ENCODE measurements around the gene FARP2. TPM values are rescaled to one million over a fixed set of nuclear protein-coding genes. Genes with fewer than 3 reads are reported as not detected.
"Not testable (repeated sequence)": the region's sequence is repeated elsewhere in the genome, so short reads cannot be mapped to it uniquely, and the experiment has no call there.

FARP2 gene
- total RNA-seq, 2 donors from 2014 or later: 48.1 to 67.4 TPM

DNA sequence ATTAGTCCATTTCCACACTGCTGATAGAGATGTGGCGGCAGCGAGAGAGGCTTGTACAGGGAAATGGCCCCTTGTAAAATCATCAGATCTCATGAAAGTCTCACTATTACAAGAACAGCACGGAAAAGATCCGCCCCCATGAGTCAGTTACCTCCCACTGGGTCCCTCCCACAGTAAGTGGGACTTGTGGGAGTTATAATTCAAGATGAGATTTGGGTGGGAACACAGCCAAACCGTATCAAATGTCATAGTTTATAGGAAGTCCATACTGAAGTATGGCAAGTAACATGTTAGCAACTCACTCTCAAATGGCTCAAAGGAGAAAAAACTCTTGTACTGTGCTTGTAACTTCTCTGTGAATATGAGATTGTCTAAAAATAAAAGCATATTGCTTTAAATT, 56.1 kb downstream of the FARP2 start:
- peaks cover 46% of the 10 kb centered on the region for H3K36me3 ChIP-seq
- ATAC-seq (ENCODE audit: insufficient number of reproducible peaks, low FRiP score, low read depth): no peak
- TF ChIP-seq, protein P1, sequence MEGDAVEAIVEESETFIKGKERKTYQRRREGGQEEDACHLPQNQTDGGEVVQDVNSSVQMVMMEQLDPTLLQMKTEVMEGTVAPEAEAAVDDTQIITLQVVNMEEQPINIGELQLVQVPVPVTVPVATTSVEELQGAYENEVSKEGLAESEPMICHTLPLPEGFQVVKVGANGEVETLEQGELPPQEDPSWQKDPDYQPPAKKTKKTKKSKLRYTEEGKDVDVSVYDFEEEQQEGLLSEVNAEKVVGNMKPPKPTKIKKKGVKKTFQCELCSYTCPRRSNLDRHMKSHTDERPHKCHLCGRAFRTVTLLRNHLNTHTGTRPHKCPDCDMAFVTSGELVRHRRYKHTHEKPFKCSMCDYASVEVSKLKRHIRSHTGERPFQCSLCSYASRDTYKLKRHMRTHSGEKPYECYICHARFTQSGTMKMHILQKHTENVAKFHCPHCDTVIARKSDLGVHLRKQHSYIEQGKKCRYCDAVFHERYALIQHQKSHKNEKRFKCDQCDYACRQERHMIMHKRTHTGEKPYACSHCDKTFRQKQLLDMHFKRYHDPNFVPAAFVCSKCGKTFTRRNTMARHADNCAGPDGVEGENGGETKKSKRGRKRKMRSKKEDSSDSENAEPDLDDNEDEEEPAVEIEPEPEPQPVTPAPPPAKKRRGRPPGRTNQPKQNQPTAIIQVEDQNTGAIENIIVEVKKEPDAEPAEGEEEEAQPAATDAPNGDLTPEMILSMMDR (IDR thresholded peaks at IDR 0.05): no peak

DNA sequence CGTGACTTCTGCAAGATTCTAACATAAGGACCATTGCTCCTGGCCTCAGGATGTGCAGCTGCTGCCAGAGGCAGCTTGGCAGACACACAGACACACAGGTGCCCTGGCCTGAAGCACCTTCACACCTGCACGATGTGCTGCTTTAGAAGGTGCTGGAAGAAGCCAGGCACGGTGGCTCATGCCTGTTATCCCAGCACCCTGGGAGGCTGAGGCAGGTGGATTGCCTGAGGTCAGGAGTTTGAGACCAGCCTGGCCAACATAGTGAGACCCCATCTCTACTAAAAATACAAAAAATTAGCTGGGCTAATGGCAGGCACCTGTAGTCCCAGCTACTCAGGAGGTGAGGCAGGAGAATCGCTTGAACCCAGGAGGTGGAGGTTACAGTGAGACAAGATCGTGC, 57.4 kb downstream of the FARP2 start:
- H3K36me3 ChIP-seq: peaks cover 56% of the 10 kb centered on the region
- not testable (repeated sequence) for H3K27me3 ChIP-seq (replicated peaks; ENCODE audit: insufficient read depth); H3K4me1 ChIP-seq (ENCODE audit: control insufficient read depth in 1 of 2, low read depth in 2 of 2); H3K27ac ChIP-seq; ATAC-seq (ENCODE audit: insufficient number of reproducible peaks, low FRiP score, low read depth); H3K9me3 ChIP-seq; DNase-seq (ENCODE audit: low spot score); H3K4me3 ChIP-seq

More for the DNA sequence above, 56.1 kb downstream of the FARP2 start:
- no peaks in the 10 kb centered on the region for H3K27me3 ChIP-seq (replicated peaks; ENCODE audit: insufficient read depth)
- no peak overlapping the region for H3K27ac ChIP-seq
- H3K9me3 ChIP-seq: no peaks in the 10 kb centered on the region
- H3K4me3 ChIP-seq: no peak overlapping the region
- DNase-seq (ENCODE audit: low spot score): no peak
- H3K4me1 ChIP-seq (ENCODE audit: control insufficient read depth in 1 of 2, low read depth in 2 of 2): no peaks in the 10 kb centered on the region

DNA sequence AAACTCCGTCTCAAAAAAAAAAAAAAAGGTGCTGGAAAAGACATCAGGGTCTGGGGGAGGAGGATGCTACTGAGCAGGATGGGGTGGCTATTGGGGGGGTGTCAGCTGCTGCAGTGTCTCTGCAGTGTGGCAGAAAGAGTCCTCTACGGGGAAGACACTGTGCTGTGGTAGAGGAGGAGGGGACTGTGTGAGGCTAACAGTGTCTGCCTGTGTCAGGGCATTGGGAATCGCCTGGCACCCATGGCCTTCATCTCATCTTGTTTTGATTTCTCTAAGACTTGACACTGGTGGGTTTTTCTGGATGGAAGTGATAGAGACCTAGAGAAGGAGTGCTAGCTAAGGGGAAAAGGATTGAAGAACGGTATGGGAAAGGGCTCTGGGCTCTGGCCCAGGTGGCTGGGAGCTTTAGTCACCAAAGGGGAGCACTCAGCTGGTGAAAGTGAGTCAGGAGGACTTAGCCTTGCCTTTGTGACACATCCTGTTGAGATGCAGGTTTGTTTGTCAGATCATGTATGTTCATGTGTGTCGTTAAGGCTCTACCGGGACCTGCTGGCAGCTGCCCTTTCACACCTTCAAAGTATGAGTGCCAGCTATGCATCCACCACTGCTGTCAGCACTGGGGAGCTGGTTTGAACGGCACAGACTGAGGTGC, 58.0 kb downstream of the FARP2 start:
- Histone ChIP-seq H3K4me1 (ENCODE audit: control insufficient read depth in 1 of 2, low read depth in 2 of 2) (no peaks in the 10 kb centered on the region), H3K27ac (no peak overlapping the region), H3K9me3 (no peaks in the 10 kb centered on the region), H3K27me3 (replicated peaks; ENCODE audit: insufficient read depth) (no peaks in the 10 kb centered on the region), H3K36me3 (peaks cover 59% of the 10 kb centered on the region), H3K4me3 (no peak overlapping the region)
- ATAC-seq (ENCODE audit: insufficient number of reproducible peaks, low FRiP score, low read depth): no peak
- TF ChIP-seq, protein P1 (IDR thresholded peaks at IDR 0.05): no peak
- no peak for DNase-seq (ENCODE audit: low spot score)

DNA sequence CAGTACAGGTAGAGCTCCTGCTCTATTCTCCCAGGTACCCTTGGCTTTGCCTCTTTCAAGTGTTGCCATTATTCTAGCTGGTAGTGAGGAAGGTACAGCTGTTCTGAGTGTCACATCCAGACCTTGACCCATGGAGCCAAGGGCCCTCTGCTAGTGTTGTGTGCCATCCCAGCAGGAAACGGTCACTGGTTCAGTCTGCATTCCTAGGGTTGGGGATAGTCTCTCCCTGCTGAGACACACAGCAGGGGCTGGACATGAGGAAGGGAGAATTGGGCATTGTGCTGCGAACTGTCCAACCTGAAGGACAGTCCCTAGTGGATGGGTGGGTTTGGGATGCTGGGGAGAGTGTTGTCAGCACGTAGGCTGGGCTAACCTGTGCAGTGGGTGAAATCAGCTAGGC, 59.1 kb downstream of the FARP2 start:
- Histone ChIP-seq H3K4me3 (no peak overlapping the region), H3K27ac (no peak overlapping the region), H3K9me3 (no peaks in the 10 kb centered on the region), H3K36me3 (peaks cover 51% of the 10 kb centered on the region), H3K27me3 (replicated peaks; ENCODE audit: insufficient read depth) (no peaks in the 10 kb centered on the region), H3K4me1 (ENCODE audit: control insufficient read depth in 1 of 2, low read depth in 2 of 2) (no peaks in the 10 kb centered on the region)
- TF ChIP-seq, protein P1 (IDR thresholded peaks at IDR 0.05): no peak
- ATAC-seq (ENCODE audit: insufficient number of reproducible peaks, low FRiP score, low read depth) (no peak), DNase-seq (ENCODE audit: low spot score) (no peak)

DNA sequence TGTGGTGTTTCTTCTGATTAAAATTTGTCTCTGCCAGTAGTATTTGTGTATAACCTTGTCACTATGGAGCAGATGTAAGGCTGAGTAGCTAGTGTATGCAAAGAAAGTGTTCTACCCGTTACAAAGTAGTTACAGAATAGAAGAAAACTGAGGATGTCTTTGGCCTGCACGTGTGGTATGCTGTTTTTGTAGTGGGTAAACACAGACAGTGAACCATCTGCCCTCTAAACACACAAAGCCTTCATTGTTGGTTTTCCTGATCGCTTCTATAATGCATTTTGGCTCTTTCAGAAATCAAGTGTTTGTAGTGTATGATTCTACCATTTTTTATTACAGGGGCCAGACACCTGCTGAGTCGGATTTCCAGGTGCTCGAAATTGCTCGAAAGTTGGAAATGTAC, 61.5 kb downstream of the FARP2 start:
- Histone ChIP-seq H3K4me3 (no peak overlapping the region), H3K27ac (no peak overlapping the region), H3K4me1 (ENCODE audit: control insufficient read depth in 1 of 2, low read depth in 2 of 2) (no peaks in the 10 kb centered on the region), H3K9me3 (no peaks in the 10 kb centered on the region), H3K27me3 (replicated peaks; ENCODE audit: insufficient read depth) (no peaks in the 10 kb centered on the region), H3K36me3 (peaks cover 60% of the 10 kb centered on the region)
- TF ChIP-seq, protein P1 (IDR thresholded peaks at IDR 0.05): no peak
- DNase-seq (ENCODE audit: low spot score): no peak
- ATAC-seq (ENCODE audit: insufficient number of reproducible peaks, low FRiP score, low read depth): no peak

DNA sequence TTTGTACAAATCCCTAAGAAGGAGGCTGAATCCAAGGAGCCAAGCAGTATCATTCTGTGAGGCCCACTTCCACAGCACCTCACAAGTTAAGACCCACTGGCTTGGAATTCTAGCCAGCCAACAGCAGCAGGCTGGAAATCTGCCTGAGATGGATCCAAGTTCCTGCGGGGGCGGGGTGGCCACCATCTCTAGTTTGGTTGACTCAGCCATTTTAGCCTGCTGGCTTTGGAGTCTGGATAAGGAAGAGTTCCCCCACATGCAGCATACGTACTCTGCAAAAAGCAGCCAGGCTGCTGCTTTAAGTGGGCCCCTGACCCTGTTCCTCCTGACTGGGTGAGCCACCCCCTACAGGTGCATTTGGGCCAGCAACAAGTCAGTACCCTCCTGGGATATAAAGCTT, 65.2 kb downstream of the FARP2 start:
- Histone ChIP-seq H3K4me1 (ENCODE audit: control insufficient read depth in 1 of 2, low read depth in 2 of 2) (no peaks in the 10 kb centered on the region), H3K27me3 (replicated peaks; ENCODE audit: insufficient read depth) (no peaks in the 10 kb centered on the region), H3K4me3 (no peak overlapping the region), H3K36me3 (peaks cover 36% of the 10 kb centered on the region), H3K9me3 (peaks cover 13% of the 10 kb centered on the region), H3K27ac (no peak overlapping the region)
- ATAC-seq (ENCODE audit: insufficient number of reproducible peaks, low FRiP score, low read depth) (no peak), DNase-seq (ENCODE audit: low spot score) (no peak)
- TF ChIP-seq, protein P1 (IDR thresholded peaks at IDR 0.05): no peak

DNA sequence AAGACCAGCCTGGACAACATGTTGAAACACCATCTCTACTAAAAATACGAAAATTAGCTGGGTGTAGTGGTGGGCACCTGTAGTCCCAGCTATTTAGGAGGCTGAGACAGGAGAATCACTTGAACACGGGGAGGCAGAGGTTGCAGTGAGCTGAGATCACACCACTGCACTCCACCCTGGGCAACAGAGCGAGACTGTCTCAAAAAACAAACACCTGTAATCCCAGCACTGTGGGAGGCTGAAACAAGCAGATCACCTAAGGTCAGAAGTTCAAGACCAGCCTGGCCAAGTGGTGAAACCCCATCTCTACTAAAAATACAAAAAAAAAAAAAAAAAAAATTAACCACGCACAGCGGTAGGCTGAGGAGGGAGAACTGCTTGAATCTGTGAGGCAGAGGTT, 65.9 kb downstream of the FARP2 start:
- not testable (repeated sequence) for H3K4me1 ChIP-seq (ENCODE audit: control insufficient read depth in 1 of 2, low read depth in 2 of 2); H3K27me3 ChIP-seq (replicated peaks; ENCODE audit: insufficient read depth); H3K4me3 ChIP-seq; ATAC-seq (ENCODE audit: insufficient number of reproducible peaks, low FRiP score, low read depth); DNase-seq (ENCODE audit: low spot score); H3K27ac ChIP-seq
- Histone ChIP-seq H3K9me3 (peaks cover 13% of the 10 kb centered on the region), H3K36me3 (peaks cover 36% of the 10 kb centered on the region)
